Progenitor cell of endocrine pancreas (in vitro differentiated cells): ENCODE measurements around the gene TP53AIP1. TPM values are rescaled to one million over a fixed set of nuclear protein-coding genes. Genes with fewer than 3 reads are reported as not detected.

ENCODE experiments used
- DNase-seq: peaks from one replicate; pipeline ENCODE4 v3.0.0; 2021; ENCODE audit warnings: low spot score; ENCODE audit not compliant: unreplicated experiment
- H3K27ac Mint-ChIP-seq: 2 replicates; pipeline ENCODE4 v1.8.0; 2021; ENCODE audit warnings: mild to moderate bottlenecking, moderate library complexity, mixed read lengths
- H3K27me3 Mint-ChIP-seq: 2 replicates; pipeline ENCODE4 v1.8.0; 2021; ENCODE audit warnings: mixed read lengths
- H3K36me3 Mint-ChIP-seq: 2 replicates; pipeline ENCODE4 v1.8.0; 2022; ENCODE audit warnings: mixed read lengths; ENCODE audit not compliant: insufficient read depth
- H3K4me1 Mint-ChIP-seq: 2 replicates; pipeline ENCODE4 v1.8.0; 2021; ENCODE audit warnings: low read depth, mixed read lengths
- H3K4me3 Mint-ChIP-seq: 2 replicates; pipeline ENCODE4 v1.8.0; 2021; ENCODE audit warnings: low read depth, mild to moderate bottlenecking, moderate library complexity, mixed read lengths
- H3K9me3 Mint-ChIP-seq: 2 replicates; pipeline ENCODE4 v1.8.0; 2021; ENCODE audit warnings: low read depth, mixed read lengths
- total RNA-seq: library from RNA; stranded (reverse); gene quantifications from 2 replicates; pipeline ENCODE4 v1.2.1, GENCODE V29; 2021
- TF ChIP-seq, protein P1 (sequence below): fragments of 200-600 bp; sonication (generic); IDR thresholded peaks from one replicate; pipeline ENCODE4 v1.5.0; 2021; ENCODE audit warnings: antibody characterized with exemption, mild to moderate bottlenecking; ENCODE audit not compliant: unreplicated experiment

Gene TP53AIP1
- total RNA-seq, 1 donor from 2014 or later: 0.12 TPM

DNA sequence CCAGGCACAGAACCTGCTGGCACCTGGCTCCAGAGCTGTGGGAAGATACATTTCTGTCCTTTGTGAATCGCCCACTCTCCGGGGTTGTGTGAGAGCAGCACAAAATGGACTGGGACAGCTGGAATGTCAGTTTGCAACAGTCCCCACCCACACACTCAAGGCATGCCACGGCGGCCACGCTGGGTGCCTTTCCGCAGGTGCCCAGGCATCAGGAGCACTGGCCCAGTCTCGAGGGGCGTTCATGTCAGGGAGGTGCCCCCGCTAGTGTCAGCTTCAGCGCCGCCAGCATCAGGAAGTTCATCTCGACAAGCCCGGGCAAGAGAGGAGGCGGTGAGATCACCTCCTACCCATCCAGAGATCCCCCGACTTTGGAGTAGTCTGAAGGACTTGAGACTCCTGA lies 2.1 kb downstream of the TP53AIP1 start:
- H3K4me3 Mint-ChIP-seq: no peak overlapping the region
- peaks cover 27% of the 10 kb centered on the region for H3K27me3 Mint-ChIP-seq
- H3K27ac Mint-ChIP-seq: no peak overlapping the region
- H3K4me1 Mint-ChIP-seq: peaks cover 3% of the 10 kb centered on the region
- TF ChIP-seq, protein P1, sequence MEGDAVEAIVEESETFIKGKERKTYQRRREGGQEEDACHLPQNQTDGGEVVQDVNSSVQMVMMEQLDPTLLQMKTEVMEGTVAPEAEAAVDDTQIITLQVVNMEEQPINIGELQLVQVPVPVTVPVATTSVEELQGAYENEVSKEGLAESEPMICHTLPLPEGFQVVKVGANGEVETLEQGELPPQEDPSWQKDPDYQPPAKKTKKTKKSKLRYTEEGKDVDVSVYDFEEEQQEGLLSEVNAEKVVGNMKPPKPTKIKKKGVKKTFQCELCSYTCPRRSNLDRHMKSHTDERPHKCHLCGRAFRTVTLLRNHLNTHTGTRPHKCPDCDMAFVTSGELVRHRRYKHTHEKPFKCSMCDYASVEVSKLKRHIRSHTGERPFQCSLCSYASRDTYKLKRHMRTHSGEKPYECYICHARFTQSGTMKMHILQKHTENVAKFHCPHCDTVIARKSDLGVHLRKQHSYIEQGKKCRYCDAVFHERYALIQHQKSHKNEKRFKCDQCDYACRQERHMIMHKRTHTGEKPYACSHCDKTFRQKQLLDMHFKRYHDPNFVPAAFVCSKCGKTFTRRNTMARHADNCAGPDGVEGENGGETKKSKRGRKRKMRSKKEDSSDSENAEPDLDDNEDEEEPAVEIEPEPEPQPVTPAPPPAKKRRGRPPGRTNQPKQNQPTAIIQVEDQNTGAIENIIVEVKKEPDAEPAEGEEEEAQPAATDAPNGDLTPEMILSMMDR: no peak
- no peak for DNase-seq
- no peaks in the 10 kb centered on the region for H3K9me3 Mint-ChIP-seq
- H3K36me3 Mint-ChIP-seq: no peaks in the 10 kb centered on the region

DNA sequence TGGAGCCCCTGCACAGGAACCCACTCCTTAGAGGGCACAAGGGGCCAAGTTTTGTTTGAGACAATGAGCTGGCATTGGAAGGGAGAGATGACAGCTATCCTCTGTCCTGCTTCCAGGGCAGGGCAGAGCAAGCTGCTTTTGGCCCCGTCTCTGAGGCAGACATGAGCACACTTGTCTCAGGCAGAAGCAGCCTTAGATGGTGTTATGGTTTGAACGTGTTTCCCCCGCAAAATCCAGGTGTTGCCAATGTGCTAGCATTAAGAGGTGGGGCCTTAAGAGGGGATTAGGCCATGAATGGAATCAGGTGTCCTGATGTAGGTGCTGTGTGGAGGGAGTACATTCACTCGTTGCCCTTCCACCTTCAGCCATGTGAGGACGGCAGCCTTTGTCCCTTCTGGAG lies 2.5 kb downstream of the TP53AIP1 start:
- TF ChIP-seq, protein P1: no peak
- Mint-ChIP-seq H3K9me3 (no peaks in the 10 kb centered on the region), H3K27ac (no peak overlapping the region), H3K4me3 (no peak overlapping the region), H3K4me1 (peaks cover 3% of the 10 kb centered on the region), H3K27me3 (peaks cover 27% of the 10 kb centered on the region), H3K36me3 (no peaks in the 10 kb centered on the region)
- no peak for DNase-seq

DNA sequence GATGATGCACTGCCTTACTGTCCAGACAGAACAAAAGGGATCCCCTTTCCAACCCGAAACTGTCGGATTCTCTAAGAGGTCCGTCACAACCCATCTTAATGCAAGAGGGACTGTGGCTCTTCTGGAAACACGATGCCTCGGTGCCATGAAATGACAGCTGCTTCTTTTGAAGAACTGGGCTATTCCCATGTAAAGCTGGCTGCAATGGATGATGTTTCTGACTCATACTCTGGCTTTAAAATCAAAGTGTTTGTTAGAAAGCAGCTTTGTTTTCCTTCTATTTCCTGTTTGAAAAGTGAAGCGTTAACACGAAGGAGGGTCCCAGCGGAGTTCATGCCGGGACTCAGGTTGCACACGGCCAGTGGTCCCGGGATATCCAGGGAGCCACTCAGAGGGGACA lies 3.1 kb downstream of the TP53AIP1 start:
- no peak for DNase-seq
- no peak overlapping the region for H3K4me3 Mint-ChIP-seq
- H3K36me3 Mint-ChIP-seq: no peaks in the 10 kb centered on the region
- no peaks in the 10 kb centered on the region for H3K9me3 Mint-ChIP-seq
- H3K4me1 Mint-ChIP-seq: peaks cover 3% of the 10 kb centered on the region
- H3K27me3 Mint-ChIP-seq: peaks cover 26% of the 10 kb centered on the region
- TF ChIP-seq, protein P1: no peak
- H3K27ac Mint-ChIP-seq: no peak overlapping the region

DNA sequence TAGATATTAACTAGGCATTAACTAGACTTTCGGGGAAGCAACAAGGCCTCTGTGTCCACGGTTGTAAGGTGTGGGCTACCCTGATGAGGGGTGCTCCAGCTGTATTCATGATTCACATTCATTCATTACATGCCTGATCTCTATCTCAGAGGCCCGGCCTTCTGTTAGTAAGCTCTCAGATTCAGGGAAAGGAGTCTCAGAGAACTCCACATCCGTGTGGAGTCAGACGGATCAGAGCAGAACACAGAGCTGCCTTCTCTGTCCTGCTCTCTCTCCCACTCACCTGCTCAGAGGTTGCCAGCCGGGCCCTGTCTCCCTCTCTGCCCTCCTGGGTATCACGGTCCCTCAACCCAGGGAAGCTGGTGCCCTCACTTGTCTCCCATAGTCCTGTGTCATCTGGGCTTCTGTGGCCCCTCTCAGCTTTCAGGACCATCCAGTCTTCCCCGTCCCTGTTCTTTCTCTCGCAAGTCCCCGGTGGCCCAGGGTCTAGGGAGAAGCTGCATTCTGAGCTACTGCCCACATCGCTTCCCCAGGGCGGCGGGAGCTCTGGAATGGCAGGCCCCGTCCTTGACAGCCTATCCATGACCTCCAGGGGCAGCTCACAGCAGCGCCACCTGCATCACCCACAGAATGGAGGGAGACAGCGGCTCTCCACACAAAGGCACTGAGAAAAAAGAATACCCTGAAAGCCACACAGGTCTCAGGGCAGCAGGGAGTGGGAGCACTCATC lies 4.3 kb downstream of the TP53AIP1 start:
- no peak for DNase-seq
- no peak overlapping the region for H3K27ac Mint-ChIP-seq
- TF ChIP-seq, protein P1: no peak
- H3K4me3 Mint-ChIP-seq: no peak overlapping the region
- H3K36me3 Mint-ChIP-seq: no peaks in the 10 kb centered on the region
- no peaks in the 10 kb centered on the region for H3K9me3 Mint-ChIP-seq
- peaks cover 21% of the 10 kb centered on the region for H3K27me3 Mint-ChIP-seq
- peaks cover 3% of the 10 kb centered on the region for H3K4me1 Mint-ChIP-seq

DNA sequence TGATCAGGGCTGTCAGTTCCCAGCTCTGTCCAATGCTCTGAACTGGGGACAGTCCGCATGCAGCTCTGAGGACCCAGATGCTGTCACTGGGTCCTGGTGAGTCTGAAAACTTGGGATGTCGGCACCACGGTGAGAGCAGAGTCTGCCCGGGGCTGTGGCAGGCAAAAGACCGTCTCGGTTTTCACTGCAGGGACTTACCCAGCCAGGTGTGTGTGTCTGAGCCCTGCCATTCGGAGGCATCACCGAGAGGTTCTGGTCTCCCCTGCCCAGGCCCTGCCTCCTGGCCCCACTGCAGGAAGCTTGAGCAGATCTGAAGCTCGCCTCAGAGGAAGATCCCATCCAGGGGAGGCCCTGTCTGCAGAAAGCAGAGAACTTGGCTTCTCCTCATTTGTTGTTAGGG lies 5.2 kb downstream of the TP53AIP1 start:
- peaks cover 19% of the 10 kb centered on the region for H3K27me3 Mint-ChIP-seq
- no peak overlapping the region for H3K4me3 Mint-ChIP-seq
- TF ChIP-seq, protein P1: no peak
- no peak overlapping the region for H3K27ac Mint-ChIP-seq
- peaks cover 3% of the 10 kb centered on the region for H3K4me1 Mint-ChIP-seq
- H3K36me3 Mint-ChIP-seq: no peaks in the 10 kb centered on the region
- no peak for DNase-seq
- no peaks in the 10 kb centered on the region for H3K9me3 Mint-ChIP-seq
